OCI-LY1 (cell line): ENCODE measurements around the gene CD226.

Source experiments
- H2AFZ ChIP-seq: fragments of 200-600 bp; sonication (generic), shearing (Covaris generic); 2 replicates; pipeline ENCODE4 v1.6.0; 2014; ENCODE audit warnings: antibody characterized with exemption, mild to moderate bottlenecking, low read length
- H3F3A ChIP-seq: fragments of 200-600 bp; sonication (generic), shearing (Covaris generic); 2 replicates; pipeline ENCODE4 v1.6.0; 2014; ENCODE audit warnings: mild to moderate bottlenecking, antibody characterized with exemption, low read length, moderate library complexity; ENCODE audit not compliant: insufficient read depth
- H3K27ac ChIP-seq: fragments of 200-600 bp; sonication (generic); 2 replicates; pipeline ENCODE4 v1.5.1; 2014; ENCODE audit warnings: low read length, mixed run types, mild to moderate bottlenecking, low read depth; ENCODE audit not compliant: poor library complexity, severe bottlenecking
- H3K27me3 ChIP-seq: fragments of 200-600 bp; sonication (generic); 2 replicates; pipeline ENCODE4 v1.6.0; 2014; ENCODE audit warnings: antibody characterized with exemption, mild to moderate bottlenecking, low read length, moderate library complexity; ENCODE audit not compliant: insufficient read depth
- H3K36me3 ChIP-seq: fragments of 200-600 bp; sonication (generic); 2 replicates; pipeline ENCODE4 v1.6.1; 2014; ENCODE audit warnings: mild to moderate bottlenecking, antibody characterized with exemption, low read length, moderate library complexity, mixed read lengths; ENCODE audit not compliant: insufficient read depth
- H3K4me1 ChIP-seq: fragments of 200-600 bp; sonication (generic); 2 replicates; pipeline ENCODE4 v1.5.1; 2014; ENCODE audit warnings: mild to moderate bottlenecking, low read length, moderate library complexity; ENCODE audit not compliant: insufficient read depth, severe bottlenecking
- H3K4me2 ChIP-seq: fragments of 200-600 bp; sonication (generic), shearing (Covaris generic); 2 replicates; pipeline ENCODE4 v1.6.1; 2014; ENCODE audit warnings: low read length
- H3K4me3 ChIP-seq: fragments of 200-600 bp; sonication (generic); 2 replicates; pipeline ENCODE4 v1.5.1; 2014; ENCODE audit warnings: low read length, low read depth, mild to moderate bottlenecking, mixed read lengths; ENCODE audit not compliant: poor library complexity, severe bottlenecking
- H3K79me2 ChIP-seq: fragments of 200-600 bp; shearing (Covaris generic); 2 replicates; pipeline ENCODE4 v1.6.1; 2016; ENCODE audit warnings: mixed run types, low read length, mixed read lengths; ENCODE audit not compliant: insufficient read depth
- H3K9ac ChIP-seq: fragments of 200-600 bp; sonication (generic), shearing (Covaris generic); 2 replicates; pipeline ENCODE4 v1.6.1; 2014; ENCODE audit warnings: mild to moderate bottlenecking, low read length, mixed read lengths
- H3K9me2 ChIP-seq: fragments of 200-600 bp; sonication (generic), shearing (Covaris generic); 2 replicates; pipeline ENCODE4 v1.6.1; 2014; ENCODE audit warnings: low read depth, mild to moderate bottlenecking, low read length, mixed read lengths
- H3K9me3 ChIP-seq: fragments of 200-600 bp; shearing (Covaris generic); 2 replicates; pipeline ENCODE4 v1.6.1; 2014; ENCODE audit warnings: low read length, mixed read lengths
- H4K20me1 ChIP-seq: fragments of 200-600 bp; sonication (generic), shearing (Covaris generic); 2 replicates; pipeline ENCODE4 v1.6.0; 2016; ENCODE audit warnings: mild to moderate bottlenecking, low read length; ENCODE audit not compliant: insufficient read depth
- EZH2 ChIP-seq: fragments of 200-600 bp; sonication (generic), shearing (Covaris generic); IDR thresholded peaks from 2 replicates; pipeline ENCODE4 v1.8.0; 2017; ENCODE audit warnings: borderline replicate concordance, mixed run types, mild to moderate bottlenecking, antibody characterized with exemption, low read length, moderate library complexity, mixed read lengths
- TF ChIP-seq, protein P1 (sequence below): fragments of 200-600 bp; sonication (generic), shearing (Covaris generic); IDR thresholded peaks from 2 replicates; pipeline ENCODE4 v1.5.1; 2017; ENCODE audit warnings: mild to moderate bottlenecking, antibody characterized with exemption, low read length, moderate library complexity, mixed read lengths

CD226 gene

DNA sequence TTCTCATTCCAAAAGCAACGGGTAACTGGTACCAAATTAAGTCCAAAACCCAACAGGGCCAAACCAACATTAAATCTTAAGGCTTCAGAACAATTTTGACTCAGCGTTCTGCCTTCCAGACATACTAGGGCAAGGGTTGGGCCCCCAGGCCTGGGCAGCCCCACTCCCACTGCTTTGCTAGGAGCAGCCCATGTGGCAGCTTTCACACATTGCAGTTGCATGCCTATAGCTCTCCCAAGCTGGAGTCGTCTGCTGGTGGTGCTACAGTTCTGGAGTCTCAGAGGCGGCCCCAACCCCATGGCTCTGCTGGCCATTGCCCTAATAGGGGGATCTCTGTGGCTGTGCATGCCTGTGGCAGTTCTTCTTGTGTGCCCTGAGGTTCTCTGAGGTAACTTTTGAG, 37.6 kb upstream of the CD226 start:
- Histone ChIP-seq H3K79me2 (no peaks in the 10 kb centered on the region), H3K36me3 (peaks cover 6% of the 10 kb centered on the region), H2AFZ (no peak overlapping the region), H3K4me2 (no peak overlapping the region), H3K9me2 (no peaks in the 10 kb centered on the region), H3K27me3 (no peaks in the 10 kb centered on the region), H3K9me3 (peaks cover 11% of the 10 kb centered on the region; the same call in 1 of the 2 replicates), H3K27ac (no peak overlapping the region), H3K4me3 (no peak overlapping the region), H3K4me1 (no peaks in the 10 kb centered on the region), H3K9ac (no peak overlapping the region), H4K20me1 (no peaks in the 10 kb centered on the region), H3F3A (no peaks in the 10 kb centered on the region)
- TF ChIP-seq EZH2: no peak
- TF ChIP-seq, protein P1, sequence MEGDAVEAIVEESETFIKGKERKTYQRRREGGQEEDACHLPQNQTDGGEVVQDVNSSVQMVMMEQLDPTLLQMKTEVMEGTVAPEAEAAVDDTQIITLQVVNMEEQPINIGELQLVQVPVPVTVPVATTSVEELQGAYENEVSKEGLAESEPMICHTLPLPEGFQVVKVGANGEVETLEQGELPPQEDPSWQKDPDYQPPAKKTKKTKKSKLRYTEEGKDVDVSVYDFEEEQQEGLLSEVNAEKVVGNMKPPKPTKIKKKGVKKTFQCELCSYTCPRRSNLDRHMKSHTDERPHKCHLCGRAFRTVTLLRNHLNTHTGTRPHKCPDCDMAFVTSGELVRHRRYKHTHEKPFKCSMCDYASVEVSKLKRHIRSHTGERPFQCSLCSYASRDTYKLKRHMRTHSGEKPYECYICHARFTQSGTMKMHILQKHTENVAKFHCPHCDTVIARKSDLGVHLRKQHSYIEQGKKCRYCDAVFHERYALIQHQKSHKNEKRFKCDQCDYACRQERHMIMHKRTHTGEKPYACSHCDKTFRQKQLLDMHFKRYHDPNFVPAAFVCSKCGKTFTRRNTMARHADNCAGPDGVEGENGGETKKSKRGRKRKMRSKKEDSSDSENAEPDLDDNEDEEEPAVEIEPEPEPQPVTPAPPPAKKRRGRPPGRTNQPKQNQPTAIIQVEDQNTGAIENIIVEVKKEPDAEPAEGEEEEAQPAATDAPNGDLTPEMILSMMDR: no peak

DNA sequence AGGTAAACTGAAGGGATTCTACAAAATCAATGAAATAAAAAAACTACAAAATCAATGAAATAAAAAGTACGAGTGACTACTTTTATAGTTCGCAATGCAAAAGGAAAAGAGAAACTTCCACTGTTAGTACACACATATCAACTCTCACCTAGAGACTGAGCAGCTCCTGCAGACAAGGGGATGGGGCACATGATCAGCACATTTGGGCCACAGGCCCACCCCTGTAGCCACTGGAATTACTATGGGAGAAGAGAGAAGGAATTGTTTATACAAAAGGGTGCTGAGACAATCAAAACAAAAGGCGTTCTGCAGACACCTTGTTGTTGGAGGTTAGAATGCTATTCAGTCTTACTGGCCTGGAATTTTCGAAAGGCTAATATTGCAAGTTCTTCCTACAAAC, 34.7 kb upstream of the CD226 start:
- no peak overlapping the region for H3K4me3 ChIP-seq
- no peaks in the 10 kb centered on the region for H4K20me1 ChIP-seq
- no peak overlapping the region for H3K27ac ChIP-seq
- no peaks in the 10 kb centered on the region for H3K79me2 ChIP-seq
- H3F3A ChIP-seq: no peaks in the 10 kb centered on the region
- H2AFZ ChIP-seq: no peak overlapping the region
- peaks cover 6% of the 10 kb centered on the region for H3K36me3 ChIP-seq
- H3K9me3 ChIP-seq: peaks cover 2% of the 10 kb centered on the region; the same call in 1 of the 2 replicates
- no peak for TF ChIP-seq EZH2
- TF ChIP-seq, protein P1: no peak
- H3K4me2 ChIP-seq: no peak overlapping the region
- H3K4me1 ChIP-seq: no peaks in the 10 kb centered on the region
- no peak overlapping the region for H3K9ac ChIP-seq
- no peaks in the 10 kb centered on the region for H3K9me2 ChIP-seq
- no peaks in the 10 kb centered on the region for H3K27me3 ChIP-seq

DNA sequence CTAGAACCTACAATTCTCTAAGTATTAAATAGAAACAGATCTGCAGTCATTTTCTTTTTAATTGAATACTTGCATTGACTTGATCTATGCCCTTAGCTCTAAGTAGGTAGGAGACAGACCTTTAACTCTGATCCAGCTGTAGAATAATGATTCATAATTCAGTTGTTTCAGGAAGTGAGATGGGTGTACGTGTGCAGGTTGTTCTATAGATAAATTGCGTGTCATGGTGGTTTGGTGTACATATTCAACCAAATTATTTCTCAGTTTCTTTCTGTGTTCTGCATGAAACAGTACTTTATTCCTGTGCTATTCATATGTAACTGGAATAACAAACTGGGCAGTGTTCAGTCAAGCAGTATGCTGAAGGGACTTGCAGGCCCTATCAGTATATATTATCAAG, 34.3 kb upstream of the CD226 start:
- H3K4me1 ChIP-seq: no peaks in the 10 kb centered on the region
- H4K20me1 ChIP-seq: no peaks in the 10 kb centered on the region
- no peak overlapping the region for H3K4me2 ChIP-seq
- H3K9me3 ChIP-seq: no peaks in the 10 kb centered on the region
- no peaks in the 10 kb centered on the region for H3K27me3 ChIP-seq
- no peak overlapping the region for H3K9ac ChIP-seq
- H3K4me3 ChIP-seq: no peak overlapping the region
- no peaks in the 10 kb centered on the region for H3K79me2 ChIP-seq
- no peak overlapping the region for H2AFZ ChIP-seq
- peaks cover 1% of the 10 kb centered on the region for H3K36me3 ChIP-seq
- H3F3A ChIP-seq: no peaks in the 10 kb centered on the region
- TF ChIP-seq EZH2: no peak
- TF ChIP-seq, protein P1: no peak
- no peak overlapping the region for H3K27ac ChIP-seq
- no peaks in the 10 kb centered on the region for H3K9me2 ChIP-seq
